HTERT RPE-1 (cell line): ENCODE data around the gene ARMH3.

Experiments
- in situ Hi-C: fragments of 300-500 bp; cut with MboI; formaldehyde crosslinking; loops from 4 replicates; pipeline ENCODE4 v1.14.3; 2020; ENCODE audit warnings: low sequenced_read_pairs

Gene ARMH3, protein sequence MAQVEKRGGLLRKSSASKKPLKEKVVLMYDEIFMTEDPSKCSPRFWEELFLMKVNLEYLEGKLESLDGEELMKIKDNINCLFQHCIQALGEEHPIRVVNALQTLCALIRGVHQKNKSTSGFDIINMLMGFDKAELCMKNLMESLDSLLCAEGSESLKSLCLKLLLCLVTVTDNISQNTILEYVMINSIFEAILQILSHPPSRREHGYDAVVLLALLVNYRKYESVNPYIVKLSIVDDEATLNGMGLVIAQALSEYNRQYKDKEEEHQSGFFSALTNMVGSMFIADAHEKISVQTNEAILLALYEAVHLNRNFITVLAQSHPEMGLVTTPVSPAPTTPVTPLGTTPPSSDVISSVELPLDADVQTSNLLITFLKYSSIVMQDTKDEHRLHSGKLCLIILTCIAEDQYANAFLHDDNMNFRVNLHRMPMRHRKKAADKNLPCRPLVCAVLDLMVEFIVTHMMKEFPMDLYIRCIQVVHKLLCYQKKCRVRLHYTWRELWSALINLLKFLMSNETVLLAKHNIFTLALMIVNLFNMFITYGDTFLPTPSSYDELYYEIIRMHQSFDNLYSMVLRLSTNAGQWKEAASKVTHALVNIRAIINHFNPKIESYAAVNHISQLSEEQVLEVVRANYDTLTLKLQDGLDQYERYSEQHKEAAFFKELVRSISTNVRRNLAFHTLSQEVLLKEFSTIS

GRCh38 chr10:102055647-102056419 is at the start of gene ARMH3:
Gene ARMH3, minus strand, starts transcription at chr10:102056173. Its CDS starts 16,059 bp downstream, at chr10:102040114.
- in situ Hi-C loops = no loop called here

- in situ Hi-C loops = no loop called here
Observed at GRCh38 chr10:102102421-102102820, 46.4 kb upstream of the ARMH3 start.

DNA sequence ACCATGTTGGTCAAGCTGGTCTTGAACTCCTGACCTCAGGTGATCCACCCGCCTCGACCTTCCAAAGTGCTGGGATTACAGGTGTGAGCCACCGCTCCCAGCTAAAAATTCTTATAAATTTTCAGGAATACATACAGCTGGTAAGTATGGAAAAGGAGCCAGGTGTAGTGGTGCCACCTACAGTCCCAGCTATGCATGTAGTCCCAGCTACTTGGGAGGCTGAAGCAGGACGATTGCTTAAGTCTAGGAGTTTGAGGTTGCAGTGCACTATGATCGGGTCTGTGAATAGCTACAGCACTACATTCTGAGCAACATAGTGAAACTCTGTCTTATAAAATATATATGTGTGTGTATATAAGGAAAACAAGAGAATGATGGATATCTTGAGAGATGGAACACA is 45.2 kb upstream of the ARMH3 start:
- in situ Hi-C loops = no loop called here

- in situ Hi-C loops = no loop called here
Observed at GRCh38 chr10:102096449-102096848, 40.5 kb upstream of the ARMH3 start.

DNA sequence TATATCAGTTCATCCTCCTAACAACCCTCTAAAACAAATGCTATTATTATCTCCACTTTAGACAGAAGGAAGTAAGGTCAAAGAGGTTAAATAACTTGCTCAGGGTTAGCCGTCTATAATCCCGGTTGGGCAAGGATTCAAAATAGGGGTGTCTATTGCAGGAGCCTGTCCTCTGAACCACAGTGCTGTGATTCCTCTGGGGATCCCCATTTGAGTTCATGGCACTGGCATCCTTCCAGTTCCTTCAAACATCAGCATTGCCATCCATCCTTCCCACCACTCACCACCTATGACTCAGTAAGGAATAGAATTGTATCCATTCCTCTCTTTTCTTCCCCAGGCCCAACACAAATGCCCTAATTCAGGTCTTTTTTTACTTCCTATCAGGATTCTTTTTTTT is 34.8 kb upstream of the ARMH3 start:
- in situ Hi-C loops = no loop called here

DNA sequence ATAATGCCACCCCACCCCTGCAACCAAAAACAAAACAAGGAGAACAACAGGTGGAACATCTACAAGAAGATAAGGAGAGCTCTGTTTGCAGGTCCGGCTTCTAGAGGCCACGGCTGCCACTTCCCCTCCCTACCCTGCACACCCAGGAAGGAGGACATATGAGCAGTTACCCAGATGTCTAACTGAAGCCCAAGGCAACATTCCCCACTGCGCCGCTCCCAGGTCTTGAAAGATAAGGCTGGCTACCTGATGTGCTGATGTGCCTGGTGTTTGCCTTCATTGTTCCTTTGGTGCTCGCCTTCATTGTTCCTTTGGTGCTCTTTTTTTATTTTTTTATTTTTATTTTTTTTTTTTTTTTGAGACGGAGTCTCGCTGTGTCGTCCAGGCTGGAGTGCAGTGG is 30.2 kb upstream of the ARMH3 start:
- in situ Hi-C loops = no loop called here

GRCh38 chr10:102085336-102085735 is 29.4 kb upstream of the ARMH3 start:
- in situ Hi-C loops = no loop called here

DNA sequence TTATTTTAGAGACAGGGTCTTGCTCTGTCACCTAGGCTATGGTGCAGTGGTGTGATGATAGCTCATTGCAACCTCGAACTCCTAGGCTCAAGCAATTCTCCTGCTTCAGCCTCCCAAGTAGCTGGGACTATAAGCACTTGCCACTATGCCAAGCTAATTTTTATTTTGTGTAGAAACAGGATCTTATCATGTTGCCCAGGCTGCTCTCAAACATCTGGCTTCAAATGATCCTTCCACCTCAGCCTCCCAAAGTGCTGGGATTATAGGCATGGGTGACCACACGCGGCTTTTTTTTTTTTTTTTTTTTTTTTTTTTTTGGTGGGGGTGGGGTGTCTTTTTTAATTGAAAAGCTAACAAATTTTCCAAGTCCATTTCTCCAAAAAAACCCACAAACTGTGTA is 27.6 kb upstream of the ARMH3 start:
- in situ Hi-C loops = no loop called here

- in situ Hi-C loops = no loop called here
Observed at GRCh38 chr10:102072673-102073527, 16.9 kb upstream of the ARMH3 start.

GRCh38 chr10:102069071-102069470 is 13.1 kb upstream of the ARMH3 start:
- in situ Hi-C loops = no loop called here

DNA sequence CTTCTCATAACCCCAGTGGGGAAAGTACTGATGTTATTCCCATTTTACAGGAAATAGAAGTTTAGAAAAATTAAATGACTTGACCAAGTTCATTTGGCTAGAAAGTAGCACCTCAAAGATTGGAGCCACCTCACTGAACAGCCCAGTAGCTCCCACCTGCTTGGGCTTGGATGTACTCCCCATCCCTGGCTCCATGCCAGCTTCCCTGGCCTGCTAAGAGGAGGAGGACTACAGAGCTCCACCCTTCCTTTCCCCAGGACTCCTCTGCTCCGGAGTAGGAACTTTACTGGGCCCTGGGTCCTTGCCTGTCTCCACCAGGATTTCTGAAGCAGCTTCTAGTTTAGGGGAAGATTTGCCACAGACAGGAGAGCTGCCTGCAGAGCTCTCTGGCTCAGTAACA is 12.2 kb upstream of the ARMH3 start:
- in situ Hi-C loops = no loop called here

DNA sequence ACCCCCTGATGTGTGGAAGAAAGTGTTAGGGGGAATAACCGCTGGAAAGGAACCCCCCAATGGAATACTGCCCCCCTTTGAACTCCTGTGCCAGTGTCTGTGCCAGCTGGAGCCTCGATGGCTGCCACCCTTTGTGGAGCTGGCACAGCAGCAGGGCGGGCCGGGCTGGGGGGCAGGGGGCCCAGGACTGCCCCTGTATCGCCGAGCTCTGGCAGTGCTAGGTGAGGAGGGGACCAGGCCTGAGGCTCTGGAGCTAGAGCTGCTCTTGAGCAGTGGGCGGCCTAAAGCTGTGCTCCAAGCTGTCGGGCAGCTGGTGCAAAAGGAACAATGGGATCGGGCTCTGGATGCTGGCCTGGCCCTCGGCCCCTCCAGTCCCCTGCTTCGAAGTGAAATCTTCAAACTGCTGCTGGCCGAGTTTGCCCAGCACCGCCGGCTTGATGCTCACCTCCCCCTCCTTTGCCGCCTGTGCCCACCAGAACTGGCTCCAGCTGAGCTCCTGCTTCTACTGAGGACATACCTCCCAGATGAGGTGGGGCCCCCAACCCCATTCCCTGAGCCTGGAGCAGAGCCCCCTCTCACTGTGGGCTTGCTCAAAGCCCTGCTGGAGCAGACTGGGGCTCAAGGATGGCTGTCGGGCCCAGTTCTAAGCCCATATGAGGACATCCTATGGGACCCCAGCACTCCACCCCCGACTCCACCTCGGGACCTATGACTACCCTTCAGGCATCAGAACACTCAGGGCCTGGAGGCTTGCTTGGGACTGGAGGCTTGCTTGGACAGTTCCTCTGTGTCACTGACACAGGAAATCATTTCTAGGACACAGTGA is 11.3 kb upstream of the ARMH3 start:
- in situ Hi-C loops = no loop called here

- in situ Hi-C loops = no loop called here
Observed at GRCh38 chr10:102066399-102067088, 10.6 kb upstream of the ARMH3 start.

DNA sequence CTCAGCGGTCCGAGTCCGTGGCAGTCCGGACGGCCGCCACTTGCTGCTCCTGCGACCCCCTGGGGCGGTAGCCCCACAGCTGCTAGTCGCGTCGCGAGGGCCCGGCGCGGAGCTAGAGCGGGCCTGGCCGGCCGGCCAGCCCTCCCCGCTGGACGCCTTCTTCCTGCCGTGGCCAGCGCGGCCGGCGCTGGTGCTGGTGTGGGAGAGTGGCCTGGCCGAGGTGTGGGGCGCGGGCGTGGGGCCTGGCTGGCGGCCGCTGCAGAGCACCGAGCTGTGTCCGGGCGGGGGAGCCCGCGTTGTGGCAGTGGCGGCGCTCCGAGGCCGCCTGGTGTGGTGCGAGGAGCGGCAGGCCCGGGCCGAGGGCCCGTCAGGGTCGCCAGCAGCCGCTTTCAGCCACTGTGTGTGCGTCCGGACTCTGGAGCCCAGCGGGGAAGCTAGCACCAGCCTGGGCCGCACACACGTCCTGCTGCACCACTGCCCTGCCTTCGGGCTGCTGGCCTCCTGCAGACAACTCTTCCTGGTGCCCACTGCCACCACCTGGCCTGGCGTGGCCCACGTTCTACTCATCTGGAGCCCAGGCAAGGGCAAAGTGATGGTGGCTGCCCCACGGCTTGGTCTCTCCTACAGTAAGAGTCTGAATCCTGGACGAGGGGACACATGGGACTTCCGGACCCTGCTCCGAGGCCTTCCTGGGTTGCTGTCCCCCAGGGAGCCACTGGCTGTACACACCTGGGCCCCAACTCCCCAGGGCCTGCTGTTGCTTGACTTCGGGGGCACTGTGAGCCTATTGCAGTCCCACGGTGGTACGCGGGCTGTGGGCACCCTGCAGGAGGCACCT is 9.8 kb upstream of the ARMH3 start:
- in situ Hi-C loops = no loop called here

- in situ Hi-C loops = no loop called here
Observed at GRCh38 chr10:102064868-102065560, 9.0 kb upstream of the ARMH3 start, which contains the start of gene HPS6. Gene HPS6, plus strand, starts transcription at chr10:102065349. Its CDS starts 126 bp downstream, at chr10:102065475.

GRCh38 chr10:102064503-102064867 is 8.5 kb upstream of the ARMH3 start:
- in situ Hi-C loops = no loop called here

DNA sequence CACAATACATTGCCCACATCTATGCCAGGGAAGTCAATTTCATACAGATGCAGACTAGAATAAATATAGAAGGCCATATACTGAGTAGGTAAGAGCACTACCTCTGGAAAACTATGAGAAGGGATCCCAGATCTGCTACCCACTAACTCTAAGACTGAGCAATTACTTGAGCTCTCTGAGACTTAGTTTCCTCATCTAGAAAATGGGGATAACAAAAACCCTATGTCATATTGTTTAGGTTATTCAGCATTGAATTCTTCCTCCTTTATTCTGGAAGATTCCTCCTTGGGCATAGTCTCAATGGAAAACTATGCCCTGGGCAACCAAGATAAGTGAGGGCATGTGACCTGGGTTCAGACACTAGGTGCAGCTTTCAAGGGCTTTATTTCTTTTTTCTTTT is 4.0 kb upstream of the ARMH3 start:
- in situ Hi-C loops = no loop called here
